HepG2 (cell line): Measurements from ENCODE around the gene EEF1AKMT1. TPM values are rescaled to one million over a fixed set of nuclear protein-coding genes. Genes with fewer than 3 reads are reported as not detected.

Source experiments
- ATAC-seq: fragments of 200-7000 bp; cut with Tn5 transposase; 3 replicates; pipeline ENCODE4 v1.9.1; 2020; ENCODE audit warnings: mild to moderate bottlenecking, moderate library complexity
- BruUV-seq: library from RNA; stranded (reverse); fragments of 400-500 nt; replicated peaks from 2 replicates; lab custom pipeline; 2021; lab: Mats Ljungman, UMichigan
- CTCF ChIA-PET: fragments of 300-600 bp; formaldehyde crosslinking; extraction: SDS; loops from one replicate; lab custom pipeline; 2021; ENCODE audit warnings: low total read pairs, inconsistent platforms, low intra/inter-chr PET ratio; lab: Yijun Ruan, JAX
- POLR2A ChIA-PET: fragments of 350-600 bp; sonication (Branson Sonifier 250); formaldehyde crosslinking; loops from one replicate; lab custom pipeline; 2020; ENCODE audit warnings: antibody characterized with exemption, inconsistent platforms; lab: Yijun Ruan, JAX
- DNase-seq: peaks from one replicate; pipeline ENCODE4 v3.0.0-alpha.2; 2015; ENCODE audit warnings: low spot score
- FAIRE-seq: peaks from 3 replicates; lab custom pipeline; 2011; peaks lifted over from hg19 to GRCh38; lab: Jason Lieb, UNC
- H2AFZ ChIP-seq: one replicate; pipeline ENCODE4 v1.6.1; 2011; ENCODE audit warnings: low read length, inconsistent platforms
- H3K27ac ChIP-seq: fragments of 300-600 bp; 3 replicates; pipeline ENCODE4 v1.8.0; 2011; ENCODE audit warnings: mixed run types, mild to moderate bottlenecking, mixed read lengths, low read length, inconsistent platforms; ENCODE audit not compliant: insufficient read depth; ENCODE audit errors: extremely low read length
- H3K27me3 ChIP-seq, 2 experiments: fragments of 200-600 bp in 1 of 2; 2 replicates in 1 of 2; 3 replicates in 1 of 2; pipeline versions ENCODE4 v1.6.0 to v1.8.0; 2011; ENCODE audit warnings: low read length in 2 of 2, mild to moderate bottlenecking in 2 of 2, moderate library complexity in 2 of 2, inconsistent platforms in 1 of 2; ENCODE audit not compliant: insufficient read depth in 2 of 2, control insufficient read depth in 1 of 2
- H3K36me3 ChIP-seq, 2 experiments: fragments of 200-600 bp in 1 of 2; replicated peaks in 1 of 2; 2 replicates in 1 of 2; 3 replicates in 1 of 2; pipeline versions ENCODE4 v1.5.1 to v1.8.0; 2011; ENCODE audit warnings: low read length in 2 of 2, inconsistent platforms in 1 of 2; ENCODE audit not compliant: insufficient read depth in 2 of 2, control insufficient read depth in 1 of 2
- H3K4me1 ChIP-seq: 2 replicates; pipeline ENCODE4 v1.5.1; 2012; ENCODE audit warnings: low read length, inconsistent platforms; ENCODE audit not compliant: insufficient read depth
- H3K4me2 ChIP-seq: 2 replicates; pipeline ENCODE4 v1.6.0; 2011; ENCODE audit warnings: low read depth, low read length, inconsistent platforms
- H3K4me3 ChIP-seq, 3 experiments: fragments of 200-600 bp in 1 of 3; sonication (generic), shearing (Covaris generic) in 1 of 3; replicated peaks in 1 of 3; 2 replicates each; pipeline ENCODE4 v1.5.1; 2011 to 2016; ENCODE audit warnings: low read length in 3 of 3, inconsistent platforms in 2 of 3, low read depth in 2 of 3, mild to moderate bottlenecking in 2 of 3, control low read depth in 1 of 3, mixed read lengths in 1 of 3; ENCODE audit not compliant: insufficient read depth in 1 of 3
- H3K79me2 ChIP-seq: one replicate; pipeline ENCODE4 v1.6.1; 2011; ENCODE audit warnings: low read length, inconsistent platforms; ENCODE audit not compliant: insufficient read depth
- H3K9ac ChIP-seq: 2 replicates; pipeline ENCODE4 v1.6.0; 2011; ENCODE audit warnings: mild to moderate bottlenecking, low read depth, low read length, inconsistent platforms; ENCODE audit not compliant: insufficient read depth
- H3K9me3 ChIP-seq: 2 replicates; pipeline ENCODE4 v1.5.1; 2012; ENCODE audit warnings: mild to moderate bottlenecking, low read length
- H4K20me1 ChIP-seq: 2 replicates; pipeline ENCODE4 v1.6.0; 2011; ENCODE audit warnings: inconsistent platforms, mild to moderate bottlenecking, low read length, moderate library complexity; ENCODE audit not compliant: insufficient read depth
- ARID2 ChIP-seq: sonication (generic); formaldehyde crosslinking; IDR thresholded peaks from 2 replicates; pipeline ENCODE4 v1.8.1; 2022; ENCODE audit warnings: mild to moderate bottlenecking, missing genetic modification reagents, borderline replicate concordance
- BCLAF1 ChIP-seq: fragments of 450-650 bp; IDR thresholded peaks from 2 replicates; pipeline ENCODE4 v1.6.1; 2017; ENCODE audit warnings: mild to moderate bottlenecking
- MIER2 ChIP-seq: IDR thresholded peaks from 2 replicates; pipeline ENCODE4 v1.6.1; 2016; ENCODE audit warnings: missing biosample characterization, missing genetic modification reagents
- TBL1XR1 ChIP-seq: fragments of 150-350 bp; IDR thresholded peaks from 2 replicates; pipeline ENCODE4 v1.6.1; 2014; ENCODE audit warnings: borderline replicate concordance, low read length; ENCODE audit not compliant: partially characterized antibody
- TRAFD1 ChIP-seq: sonication (generic); formaldehyde crosslinking; IDR thresholded peaks from 2 replicates; pipeline ENCODE4 v1.5.1; 2020; ENCODE audit warnings: missing genetic modification reagents, mild to moderate bottlenecking, borderline replicate concordance
- ZNF569 ChIP-seq: sonication (generic); formaldehyde crosslinking; IDR thresholded peaks from 2 replicates; pipeline ENCODE4 v1.5.0; 2020; ENCODE audit warnings: mild to moderate bottlenecking, missing genetic modification reagents, moderate library complexity, borderline replicate concordance
- WGBS: methylation state at CpG from one replicate; pipeline ENCODE4 v1.1.6; 2017; ENCODE audit warnings: low lambda C conversion rate; 5-methylcytosine and 5-hydroxymethylcytosine counted together
- in situ Hi-C: cut with HindIII; loops from 2 replicates; pipeline ENCODE4 v1.10.0; 2017; ENCODE audit warnings: low pct_unique_long_range_greater_than_20kb; ENCODE audit not compliant: extremely low pct_ligation_motif_present
- intact Hi-C: fragments of 100-400 bp; cut with micrococcal nuclease; formaldehyde crosslinking; loops from one replicate; pipeline ENCODE4 v1.10.0; 2022; ENCODE audit not compliant: unreplicated experiment
- polyA plus RNA-seq, 8 experiments: library from polyadenylated mRNA; depleted of rRNA in 3 of 8; stranded (reverse) in 7 of 8; unstranded in 1 of 8; fragments of >200 nt; fragmentation: Illumina TruSeq in 4 of 8; extraction: Trizol in 4 of 8; gene quantifications; 2 replicates each; pipeline versions ENCODE4 v1.2.1 to v1.2.3, GENCODE V29; 2011 to 2016; ENCODE audit warnings: low read depth in 4 of 8, missing spikeins in 1 of 8, mixed read lengths in 1 of 8; ENCODE audit not compliant: insufficient read depth in 1 of 8
- total RNA-seq, 5 experiments: library from RNA; depleted of rRNA; stranded (reverse); fragments of >200 nt; fragmentation: Illumina TruSeq; extraction: Trizol; gene quantifications; 2 replicates each; pipeline ENCODE4 v1.2.3, GENCODE V29; 2016; ENCODE audit warnings: low read depth in 1 of 5

EEF1AKMT1 gene
- total and polyA plus RNA-seq, 2 of the 13 experiments (the other 11 are each of a cell fraction or from before 2014, with no cell fraction given): 6.0 to 16.1 TPM

- TF ChIP-seq ARID2 (no peak), BCLAF1 (no peak)
- BruUV-seq: no TSS peak
- ChIA-PET CTCF (no interaction called here), POLR2A (no interaction called here)
- Histone ChIP-seq H3K79me2 (no peaks in the 10 kb centered on the region), H3K4me2 (no peak overlapping the region), H3K4me3 (no peak overlapping the region), H4K20me1 (no peaks in the 10 kb centered on the region), H3K27me3 (no peaks in the 10 kb centered on the region), H3K4me1 (no peaks in the 10 kb centered on the region), H3K36me3 (peaks cover 17 to 48% of the 10 kb centered on the region in 2 experiments), H3K9me3 (no peaks in the 10 kb centered on the region), H2AFZ (no peak overlapping the region), H3K27ac (no peak overlapping the region), H3K9ac (no peak overlapping the region)
- DNase-seq: no peak
- FAIRE-seq: no peak
- in situ Hi-C loops: no loop called here
- whole genome bisulfite sequencing: 98% methylated on average over 5 of the region's 5 CpGs
- no peak for ATAC-seq
- intact Hi-C loops: no loop called here
Measured at GRCh38 chr13:20787180-20787579, 13.4 kb upstream of the EEF1AKMT1 start.

DNA sequence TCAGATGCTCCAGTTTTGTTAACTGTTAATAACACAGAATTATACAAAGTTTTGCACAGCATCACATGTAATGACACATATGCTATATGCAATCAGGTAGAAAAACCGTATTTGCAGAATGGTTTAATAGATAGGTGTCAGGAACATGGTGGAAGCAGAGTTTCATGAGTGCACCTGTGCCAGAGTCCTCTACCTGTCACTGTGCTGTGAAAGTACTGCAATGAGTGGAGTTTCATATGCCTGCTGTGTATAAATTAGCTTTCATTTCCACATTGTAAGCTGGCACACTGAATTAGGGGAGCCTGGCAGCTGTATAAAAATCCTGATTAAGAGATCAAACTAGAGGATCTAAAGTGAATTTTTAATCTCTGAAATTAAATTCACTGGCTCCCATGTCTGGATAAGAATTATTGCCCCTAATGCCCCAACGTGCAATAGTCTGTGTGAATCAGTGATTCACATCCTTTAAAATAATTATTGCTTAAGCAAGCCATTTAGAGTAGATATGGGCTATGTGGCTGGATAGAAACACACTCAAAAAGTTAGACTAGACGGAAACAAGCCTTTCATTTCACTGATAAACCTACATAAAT is 8.5 kb upstream of the EEF1AKMT1 start:
- Histone ChIP-seq H3K4me2 (no peak overlapping the region), H3K27ac (no peak overlapping the region), H3K9me3 (no peaks in the 10 kb centered on the region), H3K4me3 (no peak overlapping the region), H3K36me3 (peaks cover 8 to 32% of the 10 kb centered on the region in 2 experiments; a peak in 4 of 5 replicates), H2AFZ (no peak overlapping the region), H4K20me1 (no peaks in the 10 kb centered on the region), H3K79me2 (no peaks in the 10 kb centered on the region), H3K27me3 (no peaks in the 10 kb centered on the region), H3K4me1 (no peaks in the 10 kb centered on the region), H3K9ac (no peak overlapping the region)
- DNase-seq (no peak), FAIRE-seq (no peak), ATAC-seq (no peak)
- intact Hi-C loops (no loop called here), in situ Hi-C loops (no loop called here)
- ChIA-PET CTCF (no interaction called here), POLR2A (no interaction called here)
- WGBS: 100% methylated on average over 3 of the region's 3 CpGs
- TF ChIP-seq MIER2 (CRISPR knock-in tag): no peak
- no peak for TF ChIP-seq ZNF569 (CRISPR knock-in tag)
- no peak for TF ChIP-seq TRAFD1 (CRISPR knock-in tag)
- no peak for TF ChIP-seq TBL1XR1
- TSS peak; percentile 25 for BruUV-seq
